ENCODE data around the gene SUCO.

The SUCO gene

GRCh38 chr1:172654535-172654934 lies 121.6 kb downstream of the SUCO start:
- no peak for DNase-seq

DNA sequence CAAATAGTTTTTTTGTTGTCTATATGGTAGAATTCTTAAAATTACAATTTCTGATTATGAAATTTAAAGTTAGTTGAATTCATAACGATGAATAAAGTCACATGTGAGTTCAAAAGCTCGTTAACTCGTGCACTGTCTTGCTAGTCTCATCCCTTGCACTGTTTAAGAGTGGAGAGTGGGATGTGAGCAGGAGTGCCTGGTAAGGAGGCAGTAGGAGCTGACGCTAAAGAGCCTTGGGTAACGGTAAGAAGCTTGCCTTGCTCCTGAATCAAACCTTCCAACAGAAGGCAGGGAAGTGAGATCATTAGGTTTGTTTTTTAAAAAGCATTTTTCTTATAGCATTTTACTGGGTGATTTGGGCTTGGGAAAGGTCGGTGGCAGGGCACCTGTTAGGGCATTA lies 123.6 kb downstream of the SUCO start:
- no peak for DNase-seq

DNA sequence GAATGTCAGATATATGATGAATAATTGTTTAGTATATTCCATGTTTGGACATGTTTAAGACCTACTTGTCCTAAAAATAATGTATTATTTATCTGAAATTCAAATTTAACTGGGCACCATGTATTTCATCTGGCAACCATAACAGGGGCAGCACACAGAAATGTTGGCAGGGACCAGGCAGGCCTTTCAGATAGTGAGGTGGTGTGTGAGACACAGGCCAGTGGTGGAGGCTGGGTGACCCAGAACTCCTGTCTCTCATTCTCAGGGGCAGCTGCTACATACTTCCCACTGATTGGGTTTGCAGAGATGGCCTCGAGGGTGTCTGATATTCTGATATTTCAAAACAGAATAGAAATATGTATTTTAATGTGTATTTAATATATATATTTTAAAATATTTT lies 124.6 kb downstream of the SUCO start:
- DNase-seq = no peak

DNA sequence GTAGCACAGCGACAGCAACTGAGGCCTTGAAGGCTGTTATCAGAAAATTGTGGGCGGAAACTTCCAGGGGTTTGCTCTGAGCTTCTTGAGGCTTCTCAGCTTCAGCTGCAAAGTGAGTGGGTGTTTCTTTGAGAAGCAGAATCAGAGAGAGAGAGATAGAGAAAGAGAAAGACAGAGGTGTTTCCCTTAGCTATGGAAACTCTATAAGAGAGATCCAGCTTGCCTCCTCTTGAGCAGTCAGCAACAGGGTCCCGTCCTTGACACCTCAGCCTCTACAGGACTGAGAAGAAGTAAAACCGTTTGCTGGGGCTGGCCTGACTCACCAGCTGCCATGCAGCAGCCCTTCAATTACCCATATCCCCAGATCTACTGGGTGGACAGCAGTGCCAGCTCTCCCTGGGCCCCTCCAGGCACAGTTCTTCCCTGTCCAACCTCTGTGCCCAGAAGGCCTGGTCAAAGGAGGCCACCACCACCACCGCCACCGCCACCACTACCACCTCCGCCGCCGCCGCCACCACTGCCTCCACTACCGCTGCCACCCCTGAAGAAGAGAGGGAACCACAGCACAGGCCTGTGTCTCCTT lies 126.0 kb downstream of the SUCO start, which contains the start of gene FASLG:
FASLG (plus strand) TSS at position 233 of the 583 bp plus-strand sequence; CDS start at position 332, 99 bp downstream.
- no peak for DNase-seq

- no peak for DNase-seq
Measured at GRCh38 chr1:172661107-172661506, 128.2 kb downstream of the SUCO start.

Measured in effector CD8-positive, alpha-beta T cell (primary cell).